Endothelial cell of umbilical vein (primary cell): ENCODE data around the gene PARP3. TPM values are rescaled to one million over a fixed set of nuclear protein-coding genes. Genes with fewer than 3 reads are reported as not detected.

ENCODE experiments used
- BruUV-seq: library from RNA; stranded (reverse); fragments of 400-500 nt; replicated peaks from 2 replicates; lab custom pipeline; 2021; lab: Mats Ljungman, UMichigan
- CTCF ChIA-PET: fragments of 300-600, 350-600 bp; sonication (Branson Sonifier 250); formaldehyde crosslinking; loops from one replicate; lab custom pipeline; 2021; ENCODE audit warnings: antibody characterized with exemption, inconsistent platforms; lab: Charles Lee
- POLR2A ChIA-PET: fragments of 300-600, 350-600 bp; sonication (Branson Sonifier 250); formaldehyde crosslinking; loops from one replicate; lab custom pipeline; 2021; ENCODE audit warnings: antibody characterized with exemption, inconsistent platforms; lab: Charles Lee
- DNase-seq: peaks from one replicate; pipeline ENCODE4 v3.0.0-alpha.2; 2011; ENCODE audit warnings: low read depth, low spot score
- FAIRE-seq: peaks from 2 replicates; lab custom pipeline; 2011; peaks lifted over from hg19 to GRCh38; lab: Jason Lieb, UNC
- H2AFZ ChIP-seq: 2 replicates; pipeline ENCODE4 v1.6.0; 2012; ENCODE audit warnings: low read depth, low read length, control low read depth, inconsistent platforms
- H3K27ac ChIP-seq: 2 replicates; pipeline ENCODE4 v1.5.1; 2011; ENCODE audit warnings: low read depth, mild to moderate bottlenecking, control low read depth, low read length, moderate library complexity; ENCODE audit not compliant: insufficient read depth
- H3K27me3 ChIP-seq, 2 experiments: 2 replicates each; pipeline versions ENCODE4 v1.6.0 to v1.6.1; 2011; ENCODE audit warnings: low read length in 2 of 2, mixed read lengths in 1 of 2; ENCODE audit not compliant: control insufficient read depth in 2 of 2, insufficient read depth in 2 of 2
- H3K36me3 ChIP-seq, 2 experiments: 2 replicates in 1 of 2; 3 replicates in 1 of 2; pipeline ENCODE4 v1.5.1; 2011; ENCODE audit warnings: low read length in 2 of 2, mild to moderate bottlenecking in 1 of 2, moderate library complexity in 1 of 2; ENCODE audit not compliant: control insufficient read depth in 2 of 2, insufficient read depth in 2 of 2; ENCODE audit errors: extremely low read depth in 1 of 2
- H3K4me1 ChIP-seq: 3 replicates; pipeline ENCODE4 v1.5.1; 2011; ENCODE audit warnings: mild to moderate bottlenecking, low read length; ENCODE audit not compliant: control insufficient read depth, insufficient read depth; ENCODE audit errors: extremely low read depth
- H3K4me2 ChIP-seq: 2 replicates; pipeline ENCODE4 v1.6.1; 2011; ENCODE audit warnings: low read length, control low read depth, mixed read lengths; ENCODE audit not compliant: insufficient read depth
- H3K4me3 ChIP-seq, 3 experiments: fragments of 200-600 bp in 1 of 3; sonication (generic), shearing (Covaris generic) in 1 of 3; replicated peaks in 1 of 3; 2 replicates each; pipeline ENCODE4 v1.5.1; 2011 to 2016; ENCODE audit warnings: control low read depth in 3 of 3, low read length in 3 of 3, mild to moderate bottlenecking in 2 of 3, inconsistent platforms in 1 of 3, low read depth in 1 of 3, moderate library complexity in 1 of 3; ENCODE audit not compliant: insufficient read depth in 1 of 3
- H3K79me2 ChIP-seq: 2 replicates; pipeline ENCODE4 v1.6.0; 2012; ENCODE audit warnings: low read length, inconsistent platforms; ENCODE audit not compliant: control insufficient read depth, insufficient read depth
- H3K9ac ChIP-seq: replicated peaks from 2 replicates; pipeline ENCODE3; 2011; ENCODE audit warnings: low read length, control low read depth; ENCODE audit not compliant: insufficient read depth; ENCODE audit errors: extremely low read depth
- H3K9me1 ChIP-seq: replicated peaks from 3 replicates; pipeline ENCODE4 v1.6.0; 2011; ENCODE audit warnings: mild to moderate bottlenecking, low read length; ENCODE audit not compliant: control insufficient read depth, insufficient read depth; ENCODE audit errors: extremely low read depth
- H3K9me3 ChIP-seq: replicated peaks from 2 replicates; pipeline ENCODE4 v1.5.1; 2012; ENCODE audit warnings: low read length, inconsistent platforms; ENCODE audit not compliant: control insufficient read depth, insufficient read depth
- H4K20me1 ChIP-seq: replicated peaks from 2 replicates; pipeline ENCODE3; 2011; ENCODE audit warnings: mild to moderate bottlenecking, low read length; ENCODE audit not compliant: control insufficient read depth, insufficient read depth; ENCODE audit errors: extremely low read depth
- EZH2 ChIP-seq: IDR thresholded peaks from 2 replicates; pipeline ENCODE4 v1.6.1; 2012; ENCODE audit warnings: borderline replicate concordance, low read depth, mild to moderate bottlenecking, moderate library complexity, low read length, inconsistent platforms; ENCODE audit not compliant: severe bottlenecking
- FOS ChIP-seq: IDR thresholded peaks from 2 replicates; pipeline ENCODE4 v1.6.1; 2011; ENCODE audit warnings: mild to moderate bottlenecking, low read length, moderate library complexity, borderline replicate concordance; ENCODE audit not compliant: insufficient read depth
- GATA2 ChIP-seq: IDR thresholded peaks from 2 replicates; pipeline ENCODE4 v1.7.0; 2011; ENCODE audit warnings: low read depth, mild to moderate bottlenecking, moderate library complexity, mixed read lengths, low read length; ENCODE audit not compliant: insufficient read length, insufficient read depth
- JUN ChIP-seq: IDR thresholded peaks from 2 replicates; pipeline ENCODE4 v1.6.1; 2011; ENCODE audit warnings: borderline replicate concordance, low read depth; ENCODE audit not compliant: insufficient read length, insufficient read depth
- MYC ChIP-seq: IDR thresholded peaks from one replicate; pipeline ENCODE4 v1.6.1; 2011; ENCODE audit warnings: mild to moderate bottlenecking, low read depth, low read length
- POLR2A ChIP-seq: IDR thresholded peaks from 2 replicates; pipeline ENCODE4 v1.6.1; 2012; ENCODE audit warnings: low read depth, mild to moderate bottlenecking, control low read depth, low read length
- POLR2AphosphoS5 ChIP-seq: IDR thresholded peaks from 2 replicates; pipeline ENCODE4 v1.6.1; 2012; ENCODE audit warnings: low read depth, mild to moderate bottlenecking, control low read depth, low read length, moderate library complexity; ENCODE audit not compliant: insufficient read depth
- dilution Hi-C: fragments of 300-500 bp; cut with MboI; formaldehyde crosslinking; loops from one replicate; pipeline ENCODE4 v1.15.0; 2019; ENCODE audit warnings: low sequenced_read_pairs; ENCODE audit not compliant: extremely low pct_ligation_motif_present
- intact Hi-C: fragments of 100-400 bp; cut with micrococcal nuclease; formaldehyde crosslinking; loops from one replicate; pipeline ENCODE4 v1.10.0; 2022
- polyA plus RNA-seq, 4 experiments: library from polyadenylated mRNA; depleted of rRNA in 3 of 4; stranded (reverse) in 3 of 4; unstranded in 1 of 4; fragments of >200 nt; gene quantifications; 2 replicates each; pipeline versions ENCODE4 v1.2.1 to v1.2.3, GENCODE V29; 2011 to 2012; ENCODE audit warnings: missing spikeins in 1 of 4
- total RNA-seq: library from RNA; stranded (reverse); gene quantifications from 2 replicates; pipeline ENCODE4 v1.2.3, GENCODE V29; 2021
- TF ChIP-seq, protein P1 (sequence below): IDR thresholded peaks from 2 replicates; pipeline ENCODE4 v1.6.1; 2011; ENCODE audit not compliant: insufficient read depth, insufficient read length
- TF ChIP-seq, protein P2 (sequence below), 2 donors: IDR thresholded peaks; 1 replicate in 1 of 2; 2 replicates in 1 of 2; pipeline ENCODE4 v1.5.1; 2011; ENCODE audit warnings: low read length in 2 of 2, mild to moderate bottlenecking in 2 of 2, moderate library complexity in 2 of 2, control low read depth in 1 of 2, inconsistent platforms in 1 of 2, low read depth in 1 of 2; ENCODE audit not compliant: insufficient read depth in 1 of 2; ENCODE audit errors: extremely low read depth in 1 of 2

Gene PARP3
- total and polyA plus RNA-seq, 2 donors (not counting 3 experiments of a cell fraction or from before 2014, with no cell fraction given), result 10.0 to 13.8 TPM

- no peaks in the 10 kb centered on the region for H3K9me3 ChIP-seq
- no peak overlapping the region for H3K27ac ChIP-seq
- no peaks in the 10 kb centered on the region for H3K36me3 ChIP-seq
- H3K9me1 ChIP-seq, result no peaks in the 10 kb centered on the region
- ChIA-PET CTCF (no interaction called here), POLR2A (no interaction called here)
- H3K4me1 ChIP-seq, result no peaks in the 10 kb centered on the region
- no peaks in the 10 kb centered on the region for H3K79me2 ChIP-seq
- no peaks in the 10 kb centered on the region for H3K27me3 ChIP-seq
- no peaks in the 10 kb centered on the region for H4K20me1 ChIP-seq
- no peak overlapping the region for H2AFZ ChIP-seq
- intact Hi-C loops, result no loop called here
- H3K9ac ChIP-seq, result no peak overlapping the region
- dilution Hi-C loops, result no loop called here
- H3K4me3 ChIP-seq, result no peak overlapping the region
- H3K4me2 ChIP-seq, result no peak overlapping the region
- BruUV-seq, result no TSS peak
- TF ChIP-seq JUN (no peak), MYC (no peak), POLR2A (no peak), EZH2 (no peak), POLR2AphosphoS5 (no peak), GATA2 (no peak), FOS (no peak)
- TF ChIP-seq, protein P1, sequence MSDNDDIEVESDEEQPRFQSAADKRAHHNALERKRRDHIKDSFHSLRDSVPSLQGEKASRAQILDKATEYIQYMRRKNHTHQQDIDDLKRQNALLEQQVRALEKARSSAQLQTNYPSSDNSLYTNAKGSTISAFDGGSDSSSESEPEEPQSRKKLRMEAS, result no peak
- TF ChIP-seq, protein P2, sequence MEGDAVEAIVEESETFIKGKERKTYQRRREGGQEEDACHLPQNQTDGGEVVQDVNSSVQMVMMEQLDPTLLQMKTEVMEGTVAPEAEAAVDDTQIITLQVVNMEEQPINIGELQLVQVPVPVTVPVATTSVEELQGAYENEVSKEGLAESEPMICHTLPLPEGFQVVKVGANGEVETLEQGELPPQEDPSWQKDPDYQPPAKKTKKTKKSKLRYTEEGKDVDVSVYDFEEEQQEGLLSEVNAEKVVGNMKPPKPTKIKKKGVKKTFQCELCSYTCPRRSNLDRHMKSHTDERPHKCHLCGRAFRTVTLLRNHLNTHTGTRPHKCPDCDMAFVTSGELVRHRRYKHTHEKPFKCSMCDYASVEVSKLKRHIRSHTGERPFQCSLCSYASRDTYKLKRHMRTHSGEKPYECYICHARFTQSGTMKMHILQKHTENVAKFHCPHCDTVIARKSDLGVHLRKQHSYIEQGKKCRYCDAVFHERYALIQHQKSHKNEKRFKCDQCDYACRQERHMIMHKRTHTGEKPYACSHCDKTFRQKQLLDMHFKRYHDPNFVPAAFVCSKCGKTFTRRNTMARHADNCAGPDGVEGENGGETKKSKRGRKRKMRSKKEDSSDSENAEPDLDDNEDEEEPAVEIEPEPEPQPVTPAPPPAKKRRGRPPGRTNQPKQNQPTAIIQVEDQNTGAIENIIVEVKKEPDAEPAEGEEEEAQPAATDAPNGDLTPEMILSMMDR (IDR thresholded peaks at IDR 0.05; ENCODE audit: extremely low read depth in 1 of 2, insufficient read depth in 1 of 2, low read depth in 1 of 2, low read length in 2 of 2), result no peak
- no peak for FAIRE-seq
- DNase-seq, result no peak
Observed at GRCh38 chr3:51927061-51927977, 14.8 kb upstream of the PARP3 start.
